ENCODE measurements around the gene OGDH.
"Not testable (repeated sequence)": the region's sequence is repeated elsewhere in the genome, so short reads cannot be mapped to it uniquely, and the experiment has no call there.

The OGDH gene

GRCh38 chr7:44587843-44588711 is 18.4 kb upstream of the OGDH start:
- Histone ChIP-seq H3K27me3 (replicated peaks; ENCODE audit: insufficient read depth, low read length) (no peaks in the 10 kb centered on the region), H3K4me2 (ENCODE audit: low read depth, low read length) (0 out of 2 replicates have a peak overlapping the region, but pooled peaks have one; percentile 20), H3K36me3 (replicated peaks; ENCODE audit: insufficient read depth, low read length) (no peaks in the 10 kb centered on the region), H3K9me3 (replicated peaks; ENCODE audit: insufficient read depth, low read length) (no peaks in the 10 kb centered on the region), H3F3A (ENCODE audit: insufficient read depth, low read length) (peaks cover under 1% of the 10 kb centered on the region; the same call in 1 of the 2 replicates), H3K27ac (ENCODE audit: low read length) (no peak overlapping the region), H3K9me2 (replicated peaks; ENCODE audit: insufficient read depth, low read length) (no peaks in the 10 kb centered on the region), H3K4me1 (ENCODE audit: low read length) (peaks cover 5% of the 10 kb centered on the region; the same call in 1 of the 2 replicates), H4K20me1 (ENCODE audit: insufficient read depth, low read length) (no peaks in the 10 kb centered on the region), H2AFZ (ENCODE audit: low read length) (no peak overlapping the region), H3K4me3 (ENCODE audit: low read length) (no peak overlapping the region), H3K79me2 (ENCODE audit: low read length) (no peaks in the 10 kb centered on the region), H3K9ac (ENCODE audit: low read length) (no peak overlapping the region)
- DNase-seq: peak; percentile 74
- no peak for TF ChIP-seq EZH2phosphoT487 (IDR thresholded peaks at IDR 0.05; ENCODE audit: low read length)
- TF ChIP-seq CTCF (IDR thresholded peaks at IDR 0.05; ENCODE audit: low read length): peak; percentile 76

DNA sequence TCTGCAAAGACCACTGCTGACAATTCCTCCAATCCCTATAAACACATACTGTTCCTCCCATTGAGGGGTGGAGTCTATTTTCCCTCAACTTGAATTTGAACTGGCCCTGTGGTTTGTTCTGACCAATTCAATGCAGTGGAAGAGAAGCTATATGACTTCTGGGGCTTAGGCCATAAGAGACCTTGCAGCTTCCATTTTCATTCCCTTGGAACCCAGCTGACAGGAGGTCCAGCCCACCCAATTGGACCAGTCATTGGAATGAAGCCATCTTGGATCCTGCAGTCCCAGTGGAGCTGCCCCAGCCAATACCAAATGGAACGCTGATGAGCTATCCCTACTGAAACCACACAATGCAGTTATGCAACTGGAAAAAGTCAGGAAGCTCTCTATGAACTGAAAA is 15.5 kb upstream of the OGDH start:
- H3K27ac ChIP-seq (ENCODE audit: low read length): no peak overlapping the region
- no peak overlapping the region for H3K4me3 ChIP-seq (ENCODE audit: low read length)

GRCh38 chr7:44595934-44596635 is 10.3 kb upstream of the OGDH start:
- H3K79me2 ChIP-seq (ENCODE audit: low read length): no peaks in the 10 kb centered on the region
- H3K27me3 ChIP-seq (replicated peaks; ENCODE audit: insufficient read depth, low read length): no peaks in the 10 kb centered on the region
- DNase-seq: no peak
- no peak for TF ChIP-seq CTCF (IDR thresholded peaks at IDR 0.05; ENCODE audit: low read length)
- no peak for TF ChIP-seq EZH2phosphoT487 (IDR thresholded peaks at IDR 0.05; ENCODE audit: low read length)
- no peak for TF ChIP-seq EZH2 (optimal IDR thresholded peaks at IDR 0.05; ENCODE audit: low read depth, low read length)
- H4K20me1 ChIP-seq (ENCODE audit: insufficient read depth, low read length): no peaks in the 10 kb centered on the region
- no peak overlapping the region for H3K9ac ChIP-seq (ENCODE audit: low read length)
- H3F3A ChIP-seq (ENCODE audit: insufficient read depth, low read length): no peaks in the 10 kb centered on the region
- no peaks in the 10 kb centered on the region for H3K9me3 ChIP-seq (replicated peaks; ENCODE audit: insufficient read depth, low read length)
- H3K4me1 ChIP-seq (ENCODE audit: low read length): no peaks in the 10 kb centered on the region
- H3K4me3 ChIP-seq (ENCODE audit: low read length): no peak overlapping the region
- 0 out of 2 replicates have a peak overlapping the region, but pooled peaks have one; percentile 33 for H2AFZ ChIP-seq (ENCODE audit: low read length)
- no peaks in the 10 kb centered on the region for H3K9me2 ChIP-seq (replicated peaks; ENCODE audit: insufficient read depth, low read length)
- H3K27ac ChIP-seq (ENCODE audit: low read length): no peak overlapping the region
- no peaks in the 10 kb centered on the region for H3K36me3 ChIP-seq (replicated peaks; ENCODE audit: insufficient read depth, low read length)
- H3K4me2 ChIP-seq (ENCODE audit: low read depth, low read length): no peak overlapping the region

More for the DNA sequence above, 15.5 kb upstream of the OGDH start:
- Histone ChIP-seq H4K20me1 (ENCODE audit: insufficient read depth, low read length) (no peaks in the 10 kb centered on the region), H3K79me2 (ENCODE audit: low read length) (no peaks in the 10 kb centered on the region), H3F3A (ENCODE audit: insufficient read depth, low read length) (no peaks in the 10 kb centered on the region), H3K9me3 (replicated peaks; ENCODE audit: insufficient read depth, low read length) (no peaks in the 10 kb centered on the region), H3K9ac (ENCODE audit: low read length) (no peak overlapping the region), H3K9me2 (replicated peaks; ENCODE audit: insufficient read depth, low read length) (no peaks in the 10 kb centered on the region), H3K4me1 (ENCODE audit: low read length) (0 out of 2 replicates have a peak, but pooled peaks cover 3% of the 10 kb centered on the region), H3K4me2 (ENCODE audit: low read depth, low read length) (no peak overlapping the region), H2AFZ (ENCODE audit: low read length) (no peak overlapping the region), H3K27me3 (replicated peaks; ENCODE audit: insufficient read depth, low read length) (no peaks in the 10 kb centered on the region), H3K36me3 (replicated peaks; ENCODE audit: insufficient read depth, low read length) (no peaks in the 10 kb centered on the region)
- DNase-seq: no peak
- TF ChIP-seq EZH2phosphoT487 (IDR thresholded peaks at IDR 0.05; ENCODE audit: low read length) (no peak), CTCF (IDR thresholded peaks at IDR 0.05; ENCODE audit: low read length) (no peak)

DNA sequence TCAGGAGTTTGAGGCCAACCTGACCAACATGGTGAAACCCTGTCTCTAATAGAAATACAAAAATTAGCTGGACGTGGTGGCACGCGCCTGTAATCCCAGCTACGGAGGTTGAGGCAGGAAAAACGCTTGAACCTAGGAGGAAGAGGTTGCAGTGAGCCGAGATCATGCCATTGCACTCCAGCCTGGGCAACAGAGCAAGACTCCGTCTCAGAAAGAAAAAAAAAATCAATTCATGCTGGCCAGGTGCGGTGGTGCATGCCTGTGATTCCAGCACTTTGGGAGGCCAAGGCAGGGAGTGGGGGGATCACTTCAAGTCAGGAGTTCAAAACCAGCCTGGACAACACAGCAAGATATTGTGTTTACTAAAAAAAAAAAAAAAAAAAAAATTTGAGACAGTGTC is 9.2 kb upstream of the OGDH start:
- not testable (repeated sequence) for H3K4me1 ChIP-seq (ENCODE audit: low read length); H3K27me3 ChIP-seq (replicated peaks; ENCODE audit: insufficient read depth, low read length); H3K9ac ChIP-seq (ENCODE audit: low read length)

More for the DNA sequence above, 9.2 kb upstream of the OGDH start:
- H3K9me2 ChIP-seq (replicated peaks; ENCODE audit: insufficient read depth, low read length); H3K79me2 ChIP-seq (ENCODE audit: low read length); H3K9me3 ChIP-seq (replicated peaks; ENCODE audit: insufficient read depth, low read length); H4K20me1 ChIP-seq (ENCODE audit: insufficient read depth, low read length); H3K4me3 ChIP-seq (ENCODE audit: low read length); DNase-seq; H2AFZ ChIP-seq (ENCODE audit: low read length); H3K36me3 ChIP-seq (replicated peaks; ENCODE audit: insufficient read depth, low read length); H3K27ac ChIP-seq (ENCODE audit: low read length); H3F3A ChIP-seq (ENCODE audit: insufficient read depth, low read length); H3K4me2 ChIP-seq (ENCODE audit: low read depth, low read length): not testable (repeated sequence)
